GM23248 (cell line): ENCODE results near the gene MLLT10.

Experiments used
- EZH2 ChIP-seq: fragments of 200-600 bp; sonication (generic); IDR thresholded peaks from 2 replicates; pipeline ENCODE4 v1.6.1; 2018; ENCODE audit warnings: antibody characterized with exemption, mild to moderate bottlenecking; ENCODE audit not compliant: insufficient read depth, poor library complexity, severe bottlenecking
- EZH2phosphoT487 ChIP-seq: fragments of 200-600 bp; sonication (generic); IDR thresholded peaks from 2 replicates; pipeline ENCODE4 v1.6.1; 2018; ENCODE audit warnings: antibody characterized with exemption, moderate library complexity, mild to moderate bottlenecking, low read depth; ENCODE audit not compliant: insufficient read depth

DNA sequence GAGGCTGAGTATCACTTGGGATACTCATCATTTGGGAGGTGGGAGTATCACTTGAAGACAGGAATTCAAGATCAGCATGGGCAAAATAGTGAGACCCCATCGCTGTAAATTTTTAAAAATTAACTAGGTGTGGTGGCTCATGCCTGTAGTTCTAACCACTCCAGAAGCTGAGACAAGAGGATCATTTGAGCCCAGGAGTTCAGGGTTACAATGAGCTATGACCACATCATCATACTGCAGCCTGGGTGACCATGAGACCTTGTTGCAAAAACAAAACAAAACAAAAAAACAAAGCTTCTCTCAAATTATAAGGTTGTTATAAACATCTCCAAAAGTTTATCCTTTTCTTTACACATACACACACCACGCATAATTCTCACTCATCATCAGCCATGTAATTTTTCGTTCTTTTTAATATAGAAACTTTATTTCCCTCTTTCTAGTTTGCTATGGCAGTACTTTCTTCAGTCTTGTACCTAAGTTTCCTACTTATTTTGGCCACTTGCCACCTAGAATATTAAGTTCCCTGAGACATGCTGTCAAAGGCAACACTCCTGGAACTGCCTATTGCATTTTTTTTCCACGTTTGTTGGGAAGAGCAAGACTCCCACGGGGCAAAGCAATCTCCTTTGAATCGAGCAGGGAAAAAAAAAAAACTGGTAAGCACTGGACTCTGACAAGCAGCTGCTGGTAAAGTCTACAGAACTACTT is 45.6 kb upstream of the MLLT10 start:
- no peak for TF ChIP-seq EZH2phosphoT487
- TF ChIP-seq EZH2, result no peak
